Measurements from ENCODE around the gene NKD2. TPM values are rescaled to one million over a fixed set of nuclear protein-coding genes. Genes with fewer than 3 reads are reported as not detected.

Gene NKD2
- polyA plus RNA-seq, 2 of the 4 experiments (the other 2 are of a cell fraction) = 1.2 to 4.2 TPM

- FAIRE-seq (no peak), DNase-seq (ENCODE audit: low read depth in 1 of 2, low spot score in 1 of 2) (no peak), ATAC-seq (no peak)
- Histone ChIP-seq H3K9me3 (no peaks in the 10 kb centered on the region), H3K4me2 (no peak overlapping the region), H3K4me3 (no peak overlapping the region), H3K4me1 (no peaks in the 10 kb centered on the region), H3K27ac (no peak overlapping the region)
- 77% methylated on average over 10 of the region's 10 CpGs for WGBS (ENCODE audit: missing lambda C conversion rate)
- ChIA-PET POLR2A (no interaction called here), CTCF (interaction anchor here (0.6 to 1.9 kb wide), 4 partner anchors 13 to 784 kb away, joined by 3 to 5 read pairs (median 4); no protein-coding TSS in a partner anchor)
- no peak for TF ChIP-seq TFCP2L1 (CRISPR knock-in tag; IDR thresholded peaks at IDR 0.05)
- no peak for TF ChIP-seq E2F6 (IDR thresholded peaks at IDR 0.05; ENCODE audit: borderline replicate concordance, low read depth)
- TF ChIP-seq RNF2 (IDR thresholded peaks at IDR 0.05; ENCODE audit: borderline replicate concordance, low read depth) = no peak
- TF ChIP-seq FOXS1 (CRISPR knock-in tag; IDR thresholded peaks at IDR 0.05) = no peak
- TF ChIP-seq, protein P1, sequence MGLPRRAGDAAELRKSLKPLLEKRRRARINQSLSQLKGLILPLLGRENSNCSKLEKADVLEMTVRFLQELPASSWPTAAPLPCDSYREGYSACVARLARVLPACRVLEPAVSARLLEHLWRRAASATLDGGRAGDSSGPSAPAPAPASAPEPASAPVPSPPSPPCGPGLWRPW (IDR thresholded peaks at IDR 0.05) = no peak
- no peak for TF ChIP-seq SREBF2 (IDR thresholded peaks at IDR 0.05)
- TF ChIP-seq FOSL2 (IDR thresholded peaks at IDR 0.05) = no peak
- no peak for TF ChIP-seq FOSL2 (CRISPR knock-in tag; IDR thresholded peaks at IDR 0.05)
- no peak for TF ChIP-seq HOXA7 (CRISPR knock-in tag; IDR thresholded peaks at IDR 0.05)
- TF ChIP-seq SMC3 (IDR thresholded peaks at IDR 0.05) = no peak
- no peak for TF ChIP-seq ESRRA (IDR thresholded peaks at IDR 0.05; ENCODE audit: borderline replicate concordance, low read length)
- TF ChIP-seq MYC (IDR thresholded peaks at IDR 0.05; ENCODE audit: borderline replicate concordance, low read length) = no peak
- TF ChIP-seq ZFP36 (IDR thresholded peaks at IDR 0.05; ENCODE audit: borderline replicate concordance, partially characterized antibody) = no peak
- TF ChIP-seq, protein P2, sequence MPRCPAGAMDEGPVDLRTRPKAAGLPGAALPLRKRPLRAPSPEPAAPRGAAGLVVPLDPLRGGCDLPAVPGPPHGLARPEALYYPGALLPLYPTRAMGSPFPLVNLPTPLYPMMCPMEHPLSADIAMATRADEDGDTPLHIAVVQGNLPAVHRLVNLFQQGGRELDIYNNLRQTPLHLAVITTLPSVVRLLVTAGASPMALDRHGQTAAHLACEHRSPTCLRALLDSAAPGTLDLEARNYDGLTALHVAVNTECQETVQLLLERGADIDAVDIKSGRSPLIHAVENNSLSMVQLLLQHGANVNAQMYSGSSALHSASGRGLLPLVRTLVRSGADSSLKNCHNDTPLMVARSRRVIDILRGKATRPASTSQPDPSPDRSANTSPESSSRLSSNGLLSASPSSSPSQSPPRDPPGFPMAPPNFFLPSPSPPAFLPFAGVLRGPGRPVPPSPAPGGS (IDR thresholded peaks at IDR 0.05) = no peak
- TF ChIP-seq NFE2L2 (conservative IDR thresholded peaks at IDR 0.05; ENCODE audit: low read length) = no peak
- no peak for TF ChIP-seq HMGXB4 (CRISPR knock-in tag; IDR thresholded peaks at IDR 0.05; ENCODE audit: borderline replicate concordance)
These were observed 29.9 kb upstream of the NKD2 start for GRCh38 chr5:978693-979092.

GRCh38 chr5:979100-979817 lies 29.3 kb upstream of the NKD2 start:
- H3K4me2 ChIP-seq = no peak overlapping the region
- ChIA-PET POLR2A (no interaction called here), CTCF (interaction anchor here (0.6 to 1.5 kb wide), 5 partner anchors 14 to 785 kb away, joined by 3 to 5 read pairs (median 3); no protein-coding TSS in a partner anchor)
- H3K4me1 ChIP-seq = no peaks in the 10 kb centered on the region
- no peaks in the 10 kb centered on the region for H3K9me3 ChIP-seq
- no peak overlapping the region for H3K27ac ChIP-seq
- no peak overlapping the region for H3K4me3 ChIP-seq
- FAIRE-seq = no peak
- DNase-seq (ENCODE audit: low read depth in 1 of 2, low spot score in 1 of 2) = no peak
- no peak for ATAC-seq
- TF ChIP-seq PHF8 (IDR thresholded peaks at IDR 0.05; ENCODE audit: borderline replicate concordance, low read depth) = no peak
- no peak for TF ChIP-seq RNF2 (IDR thresholded peaks at IDR 0.05; ENCODE audit: borderline replicate concordance, low read depth)
- no peak for TF ChIP-seq USF2 (IDR thresholded peaks at IDR 0.05)
- no peak for TF ChIP-seq CBX2 (IDR thresholded peaks at IDR 0.05; ENCODE audit: borderline replicate concordance, low read depth)
- TF ChIP-seq KDM1A (IDR thresholded peaks at IDR 0.05; ENCODE audit: low read depth) = no peak
- 90% methylated on average over 24 of the region's 24 CpGs for WGBS (ENCODE audit: missing lambda C conversion rate)

Data from A549 (cell line).